Activated CD4-positive, alpha-beta T cell treated with anti-CD3 and anti-CD28 coated beads, Interleukin-2, amount 10 ng/mL, durations not matched to agents 24 days and 14 days (primary cell): ENCODE measurements around the gene RIMS3. TPM values are rescaled to one million over a fixed set of nuclear protein-coding genes. Genes with fewer than 3 reads are reported as not detected.
"Not testable (repeated sequence)": the region's sequence is repeated elsewhere in the genome, so short reads cannot be mapped to it uniquely, and the experiment has no call there.

Experiments used
- DNase-seq: peaks from one replicate; pipeline ENCODE4 v3.0.0; 2022
- H3K27ac Mint-ChIP-seq: one replicate; pipeline ENCODE4 v1.8.0; 2022; ENCODE audit warnings: mild to moderate bottlenecking, mixed read lengths
- H3K27me3 Mint-ChIP-seq: one replicate; pipeline ENCODE4 v1.8.0; 2022; ENCODE audit warnings: mixed read lengths
- H3K36me3 Mint-ChIP-seq: one replicate; pipeline ENCODE4 v1.8.0; 2022; ENCODE audit warnings: low read depth, mild to moderate bottlenecking, mixed read lengths
- H3K4me1 Mint-ChIP-seq: one replicate; pipeline ENCODE4 v1.8.0; 2021; ENCODE audit warnings: mixed read lengths
- H3K4me3 Mint-ChIP-seq: one replicate; pipeline ENCODE4 v1.8.0; 2022; ENCODE audit warnings: mild to moderate bottlenecking, moderate library complexity, mixed read lengths
- H3K9me3 Mint-ChIP-seq: one replicate; pipeline ENCODE4 v1.8.0; 2021; ENCODE audit warnings: mixed read lengths
- intact Hi-C: fragments of 100-400 bp; cut with micrococcal nuclease; formaldehyde crosslinking; loops from one replicate; pipeline ENCODE4 v1.15.1; 2023
- total RNA-seq: library from RNA; stranded (reverse); gene quantifications from 2 replicates; pipeline ENCODE4 v1.2.3, GENCODE V29; 2022

RIMS3 gene
- 2.0 and 2.4 TPM in 2 replicates for total RNA-seq

GRCh38 chr1:40665335-40666171, at the start of gene RIMS3:
Gene RIMS3 (minus strand): TSS chr1:40665682. CDS start chr1:40641925, 23,757 bp downstream.
- Mint-ChIP-seq H3K4me3 (peak within 1 kb of the TSS; percentile 91), H3K36me3 (no peaks in the 10 kb centered on the region), H3K4me1 (peaks cover 26% of the 10 kb centered on the region), H3K9me3 (no peaks in the 10 kb centered on the region), H3K27ac (peak within 1 kb of the TSS; percentile 85), H3K27me3 (peaks cover 5% of the 10 kb centered on the region)
- intact Hi-C loops: loop anchor here (1.0 to 10.0 kb wide), 4 partner anchors 38 to 521 kb away; partner anchors contain the start of gene CITED4
- peak; percentile 96 for DNase-seq

- peak overlapping the region; percentile 77 for H3K27ac Mint-ChIP-seq
- intact Hi-C loops: no loop called here
- DNase-seq: peak; percentile 68
- peak overlapping the region; percentile 66 for H3K4me3 Mint-ChIP-seq
- peaks cover 56% of the 10 kb centered on the region for H3K4me1 Mint-ChIP-seq
- H3K9me3 Mint-ChIP-seq: no peaks in the 10 kb centered on the region
- H3K36me3 Mint-ChIP-seq: peaks cover 30% of the 10 kb centered on the region
- H3K27me3 Mint-ChIP-seq: no peaks in the 10 kb centered on the region
Observed at GRCh38 chr1:40712997-40713396, 47.5 kb upstream of the RIMS3 start.

GRCh38 chr1:40712405-40712944, 47.0 kb upstream of the RIMS3 start:
- Mint-ChIP-seq H3K27me3 (no peaks in the 10 kb centered on the region), H3K27ac (no peak overlapping the region), H3K4me1 (peaks cover 54% of the 10 kb centered on the region), H3K4me3 (no peak overlapping the region), H3K36me3 (peaks cover 28% of the 10 kb centered on the region), H3K9me3 (no peaks in the 10 kb centered on the region)
- intact Hi-C loops: no loop called here
- DNase-seq: no peak

- peak overlapping the region; percentile 62 for H3K4me3 Mint-ChIP-seq
Observed at GRCh38 chr1:40711465-40712404, 46.3 kb upstream of the RIMS3 start.

GRCh38 chr1:40710581-40711315, 45.3 kb upstream of the RIMS3 start:
- Mint-ChIP-seq H3K27me3 (no peaks in the 10 kb centered on the region), H3K4me3 (peak overlapping the region; percentile 88), H3K4me1 (peaks cover 49% of the 10 kb centered on the region), H3K9me3 (no peaks in the 10 kb centered on the region), H3K36me3 (peaks cover 20% of the 10 kb centered on the region), H3K27ac (peak overlapping the region; percentile 56)
- no peak for DNase-seq
- intact Hi-C loops: no loop called here

More at GRCh38 chr1:40711465-40712404, 46.3 kb upstream of the RIMS3 start:
- peaks cover 25% of the 10 kb centered on the region for H3K36me3 Mint-ChIP-seq
- no peaks in the 10 kb centered on the region for H3K27me3 Mint-ChIP-seq
- intact Hi-C loops: no loop called here
- H3K27ac Mint-ChIP-seq: peak overlapping the region; percentile 34
- H3K9me3 Mint-ChIP-seq: no peaks in the 10 kb centered on the region
- peaks cover 54% of the 10 kb centered on the region for H3K4me1 Mint-ChIP-seq
- no peak for DNase-seq

- peaks cover 16% of the 10 kb centered on the region for H3K36me3 Mint-ChIP-seq
- intact Hi-C loops: loop anchor here (1.0 kb wide), 2 partner anchors 9 to 18 kb away; no protein-coding TSS in a partner anchor
- H3K27ac Mint-ChIP-seq: peak overlapping the region; percentile 72
- no peaks in the 10 kb centered on the region for H3K27me3 Mint-ChIP-seq
- DNase-seq: no peak
- peaks cover 47% of the 10 kb centered on the region for H3K4me1 Mint-ChIP-seq
- peak overlapping the region; percentile 88 for H3K4me3 Mint-ChIP-seq
- H3K9me3 Mint-ChIP-seq: no peaks in the 10 kb centered on the region
Observed at GRCh38 chr1:40709802-40710278, 44.4 kb upstream of the RIMS3 start.

- Mint-ChIP-seq H3K36me3 (peaks cover 16% of the 10 kb centered on the region), H3K27me3 (no peaks in the 10 kb centered on the region), H3K27ac (peak overlapping the region; percentile 90), H3K9me3 (no peaks in the 10 kb centered on the region), H3K4me1 (peaks cover 50% of the 10 kb centered on the region), H3K4me3 (peak overlapping the region; percentile 88)
- intact Hi-C loops: loop anchor here (1.0 kb wide), 2 partner anchors 8 to 17 kb away; no protein-coding TSS in a partner anchor
- peak; percentile 93 for DNase-seq
Observed at GRCh38 chr1:40709100-40709801, 43.8 kb upstream of the RIMS3 start.

- Mint-ChIP-seq H3K36me3 (peaks cover 16% of the 10 kb centered on the region), H3K4me1 (peaks cover 52% of the 10 kb centered on the region), H3K27me3 (no peaks in the 10 kb centered on the region), H3K4me3 (peak overlapping the region; percentile 88), H3K27ac (peak overlapping the region; percentile 90), H3K9me3 (no peaks in the 10 kb centered on the region)
- intact Hi-C loops: loop anchor here (1.0 kb wide), 2 partner anchors 7 to 16 kb away; no protein-coding TSS in a partner anchor
- DNase-seq: no peak
Observed at GRCh38 chr1:40708750-40709099, 43.2 kb upstream of the RIMS3 start.

GRCh38 chr1:40706626-40707025, 41.1 kb upstream of the RIMS3 start:
- intact Hi-C loops: no loop called here
- DNase-seq: no peak
- H3K4me1 Mint-ChIP-seq: peaks cover 47% of the 10 kb centered on the region
- H3K27me3 Mint-ChIP-seq: no peaks in the 10 kb centered on the region
- no peaks in the 10 kb centered on the region for H3K9me3 Mint-ChIP-seq
- H3K4me3 Mint-ChIP-seq: no peak overlapping the region
- H3K36me3 Mint-ChIP-seq: peaks cover 10% of the 10 kb centered on the region
- H3K27ac Mint-ChIP-seq: no peak overlapping the region

- no peak overlapping the region for H3K27ac Mint-ChIP-seq
- no peaks in the 10 kb centered on the region for H3K27me3 Mint-ChIP-seq
- intact Hi-C loops: no loop called here
- no peak overlapping the region for H3K4me3 Mint-ChIP-seq
- H3K36me3 Mint-ChIP-seq: peaks cover 9% of the 10 kb centered on the region
- DNase-seq: no peak
- H3K4me1 Mint-ChIP-seq: peaks cover 39% of the 10 kb centered on the region
- H3K9me3 Mint-ChIP-seq: no peaks in the 10 kb centered on the region
Observed at GRCh38 chr1:40704817-40705733, 39.6 kb upstream of the RIMS3 start.

GRCh38 chr1:40703316-40703715, 37.8 kb upstream of the RIMS3 start:
- H3K4me1 Mint-ChIP-seq: peaks cover 39% of the 10 kb centered on the region
- H3K4me3 Mint-ChIP-seq: no peak overlapping the region
- peak overlapping the region; percentile 8 for H3K27ac Mint-ChIP-seq
- H3K36me3 Mint-ChIP-seq: peaks cover 15% of the 10 kb centered on the region
- no peaks in the 10 kb centered on the region for H3K27me3 Mint-ChIP-seq
- DNase-seq: no peak
- intact Hi-C loops: no loop called here
- no peaks in the 10 kb centered on the region for H3K9me3 Mint-ChIP-seq

GRCh38 chr1:40702810-40703209, 37.3 kb upstream of the RIMS3 start:
- H3K27me3 Mint-ChIP-seq, DNase-seq, H3K9me3 Mint-ChIP-seq, H3K27ac Mint-ChIP-seq, intact Hi-C loops, H3K4me3 Mint-ChIP-seq: not testable (repeated sequence)
- peaks cover 16% of the 10 kb centered on the region for H3K36me3 Mint-ChIP-seq
- H3K4me1 Mint-ChIP-seq: peaks cover 40% of the 10 kb centered on the region
